Measurements from ENCODE around the gene SMYD1. TPM values are rescaled to one million over a fixed set of nuclear protein-coding genes. Genes with fewer than 3 reads are reported as not detected.

The SMYD1 gene
- total and polyA plus RNA-seq, 10 of the 15 experiments (the other 5 are each of a cell fraction or from before 2014, with no cell fraction given), result 0.09 TPM; not detected in 9

- FAIRE-seq (no peak), DNase-seq (ENCODE audit: low read depth, low spot score) (no peak), ATAC-seq (no peak)
- H3K9me3 ChIP-seq (replicated peaks; ENCODE audit: control insufficient read depth, insufficient read depth, low read length), result no peaks in the 10 kb centered on the region
- ChIA-PET SMC1A (ENCODE audit: uncharacterized antibody, unreplicated experiment) (no interaction called here), CTCF (interaction anchor here (1.6 to 2.1 kb wide), 2 partner anchors 11 to 19 kb away, joined by 4 to 11 read pairs; partner anchors contain the start of gene SMYD1), POLR2A (no interaction called here), RAD21 (ENCODE audit: unreplicated experiment) (no interaction called here)
- BruUV-seq (replicated peaks), result no TSS peak
- no peaks in the 10 kb centered on the region for H3K79me2 ChIP-seq (ENCODE audit: control insufficient read depth, insufficient read depth, low read length)
- H3K4me1 ChIP-seq (ENCODE audit: control insufficient read depth, insufficient read depth, low read length), result no peaks in the 10 kb centered on the region
- H3K9ac ChIP-seq (ENCODE audit: control insufficient read depth, insufficient read depth, low read length), result no peak overlapping the region
- H3K27ac ChIP-seq (ENCODE audit: control insufficient read depth, insufficient read depth), result no peak overlapping the region
- 15% methylated on average over 3 of the region's 3 CpGs for WGBS (ENCODE audit: insufficient coverage, insufficient replicate concordance, low lambda C conversion rate, missing lambda C conversion rate)
- H4K20me1 ChIP-seq (ENCODE audit: control insufficient read depth, insufficient read depth), result no peaks in the 10 kb centered on the region
- H3K27me3 ChIP-seq (replicated peaks in 1 of 2; ENCODE audit: control insufficient read depth in 2 of 2, insufficient read depth in 2 of 2, low read length in 1 of 2), result peaks cover 0 to 2% of the 10 kb centered on the region in 2 experiments; a peak in 1 of 4 replicates
- H2AFZ ChIP-seq (ENCODE audit: control insufficient read depth, low read depth, low read length), result no peak overlapping the region
- no peak overlapping the region for H3K4me2 ChIP-seq (ENCODE audit: control insufficient read depth, insufficient read depth)
- TF ChIP-seq CEBPB (IDR thresholded peaks at IDR 0.05; ENCODE audit: borderline replicate concordance in 1 of 2, low read depth in 2 of 2, low read length in 2 of 2) (no peak), RAD21 (IDR thresholded peaks at IDR 0.05; ENCODE audit: insufficient read depth, low read depth, low read length) (no peak), ZNF217 (IDR thresholded peaks at IDR 0.05) (no peak), CBFB (IDR thresholded peaks at IDR 0.05; ENCODE audit: low read depth) (no peak), MYB (IDR thresholded peaks at IDR 0.05; ENCODE audit: borderline replicate concordance, low read depth, low read length) (no peak), SPI1 (IDR thresholded peaks at IDR 0.05; ENCODE audit: borderline replicate concordance, insufficient read depth, low read depth, low read length) (no peak)
- no peak overlapping the region for H3K4me3 ChIP-seq
- no peaks in the 10 kb centered on the region for H3K36me3 ChIP-seq (ENCODE audit: control insufficient read depth in 2 of 2, insufficient read depth in 2 of 2, low read length in 1 of 2)
- intact Hi-C loops (cut with micrococcal nuclease; ENCODE audit: unreplicated experiment), result no loop called here
- in situ Hi-C loops (cut with MboI), result no loop called here
Measured at GRCh38 chr2:88078643-88079172, 11.1 kb downstream of the SMYD1 start.

- ChIA-PET SMC1A (ENCODE audit: uncharacterized antibody, unreplicated experiment) (no interaction called here), CTCF (no interaction called here), POLR2A (no interaction called here), RAD21 (ENCODE audit: unreplicated experiment) (no interaction called here)
- H3K9me3 ChIP-seq (replicated peaks; ENCODE audit: control insufficient read depth, insufficient read depth, low read length), result no peaks in the 10 kb centered on the region
- no peak overlapping the region for H3K4me2 ChIP-seq (ENCODE audit: control insufficient read depth, insufficient read depth)
- TF ChIP-seq NFYA (IDR thresholded peaks at IDR 0.05; ENCODE audit: borderline replicate concordance, low read depth, low read length) (no peak), SREBF1 (IDR thresholded peaks at IDR 0.05; ENCODE audit: low read length) (no peak)
- H3K27me3 ChIP-seq (replicated peaks in 1 of 2; ENCODE audit: control insufficient read depth in 2 of 2, insufficient read depth in 2 of 2, low read length in 1 of 2), result peaks cover 0 to 2% of the 10 kb centered on the region in 2 experiments; a peak in 1 of 4 replicates
- H3K36me3 ChIP-seq (ENCODE audit: control insufficient read depth in 2 of 2, insufficient read depth in 2 of 2, low read length in 1 of 2), result no peaks in the 10 kb centered on the region
- in situ Hi-C loops (cut with MboI), result no loop called here
- intact Hi-C loops (cut with micrococcal nuclease; ENCODE audit: unreplicated experiment), result loop anchor here (5.0 kb wide), 1 partner anchor 67 kb away; no protein-coding TSS in a partner anchor
- H2AFZ ChIP-seq (ENCODE audit: control insufficient read depth, low read depth, low read length), result no peak overlapping the region
- no peaks in the 10 kb centered on the region for H3K4me1 ChIP-seq (ENCODE audit: control insufficient read depth, insufficient read depth, low read length)
- ATAC-seq (no peak), DNase-seq (ENCODE audit: low read depth, low spot score) (no peak), FAIRE-seq (no peak)
- no peaks in the 10 kb centered on the region for H3K79me2 ChIP-seq (ENCODE audit: control insufficient read depth, insufficient read depth, low read length)
- WGBS (ENCODE audit: insufficient coverage, insufficient replicate concordance, low lambda C conversion rate, missing lambda C conversion rate), result 31% methylated on average over 2 of the region's 2 CpGs
- H4K20me1 ChIP-seq (ENCODE audit: control insufficient read depth, insufficient read depth), result no peaks in the 10 kb centered on the region
- H3K9ac ChIP-seq (ENCODE audit: control insufficient read depth, insufficient read depth, low read length), result no peak overlapping the region
- BruUV-seq (replicated peaks), result no TSS peak
- H3K4me3 ChIP-seq, result no peak overlapping the region
- no peak overlapping the region for H3K27ac ChIP-seq (ENCODE audit: control insufficient read depth, insufficient read depth)
Measured at GRCh38 chr2:88080545-88080944, 12.9 kb downstream of the SMYD1 start.

Measured in GM12878 (cell line).